GM19328 (cell line): ENCODE measurements around the gene BCL6B.
"Not testable (repeated sequence)": the region's sequence is repeated elsewhere in the genome, so short reads cannot be mapped to it uniquely, and the experiment has no call there.

Experiments
- ATAC-seq: cut with Tn5 transposase; IDR thresholded peaks from one replicate; pipeline ENCODE4 v1.9.1; 2021; ENCODE audit warnings: mild to moderate bottlenecking, moderate library complexity; ENCODE audit not compliant: unreplicated experiment

BCL6B gene

GRCh38 chr17:7050583-7050982, 27.7 kb downstream of the BCL6B start:
- ATAC-seq: not testable (repeated sequence)

- ATAC-seq: no peak
Measured at GRCh38 chr17:7056386-7056785, 33.5 kb downstream of the BCL6B start.

GRCh38 chr17:7058831-7059447, 36.1 kb downstream of the BCL6B start:
- no peak for ATAC-seq

GRCh38 chr17:7060165-7060891, 37.5 kb downstream of the BCL6B start:
- ATAC-seq: no peak

GRCh38 chr17:7063518-7064094, 40.8 kb downstream of the BCL6B start:
- ATAC-seq: no peak

GRCh38 chr17:7064261-7064660, 41.4 kb downstream of the BCL6B start:
- ATAC-seq: no peak

- no peak for ATAC-seq
Measured at GRCh38 chr17:7067198-7067597, 44.3 kb downstream of the BCL6B start.

GRCh38 chr17:7068268-7068667, 45.4 kb downstream of the BCL6B start:
- ATAC-seq: no peak

GRCh38 chr17:7070712-7071111, 47.9 kb downstream of the BCL6B start:
- ATAC-seq: no peak

GRCh38 chr17:7072406-7072805, 49.6 kb downstream of the BCL6B start:
- ATAC-seq: no peak

GRCh38 chr17:7074931-7075330, 52.1 kb downstream of the BCL6B start:
- no peak for ATAC-seq

- no peak for ATAC-seq
Measured at GRCh38 chr17:7077911-7078546, 55.2 kb downstream of the BCL6B start.

- no peak for ATAC-seq
Measured at GRCh38 chr17:7078711-7079110, 55.9 kb downstream of the BCL6B start.
